ENCODE results near the gene AFF2.
"Not testable (repeated sequence)": the region's sequence is repeated elsewhere in the genome, so short reads cannot be mapped to it uniquely, and the experiment has no call there.

The AFF2 gene

GRCh38 chrX:148643460-148643859 lies 143.0 kb downstream of the AFF2 start:
- ATAC-seq (no peak), DNase-seq (no peak)

GRCh38 chrX:148647651-148648050 lies 147.2 kb downstream of the AFF2 start:
- ATAC-seq (no peak), DNase-seq (no peak)

- DNase-seq (no peak), ATAC-seq (no peak)
These were observed 148.9 kb downstream of the AFF2 start for GRCh38 chrX:148649145-148649795.

DNA sequence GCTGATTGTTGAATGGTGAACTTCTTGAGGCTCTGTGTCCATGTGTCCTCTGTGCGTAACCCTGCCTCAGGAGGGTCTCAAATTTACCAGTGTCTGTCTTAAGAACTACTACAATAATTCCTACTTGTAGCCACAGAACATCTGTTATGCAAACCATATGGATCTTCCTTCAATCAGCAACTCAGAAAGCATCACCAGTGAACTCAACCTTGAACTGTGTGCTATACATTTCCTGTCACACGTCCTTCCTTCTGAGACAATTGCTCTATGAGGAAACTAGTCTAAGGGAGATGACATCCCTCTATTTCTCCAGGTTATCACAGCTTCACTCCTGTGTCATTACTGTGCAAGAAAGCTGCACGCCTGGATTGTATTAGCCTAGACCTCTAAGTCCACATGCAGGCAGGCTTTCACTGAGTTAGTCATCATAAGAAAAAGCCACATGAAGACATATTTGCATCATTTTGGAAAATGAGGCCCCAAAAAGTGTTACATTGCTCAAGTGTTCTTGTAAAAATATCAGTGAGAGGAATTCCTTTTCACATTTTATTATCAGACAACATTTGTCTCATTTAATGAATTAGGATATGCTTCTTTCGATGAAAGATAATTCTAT lies 157.8 kb downstream of the AFF2 start:
- no peak for ATAC-seq
- no peak for DNase-seq

DNA sequence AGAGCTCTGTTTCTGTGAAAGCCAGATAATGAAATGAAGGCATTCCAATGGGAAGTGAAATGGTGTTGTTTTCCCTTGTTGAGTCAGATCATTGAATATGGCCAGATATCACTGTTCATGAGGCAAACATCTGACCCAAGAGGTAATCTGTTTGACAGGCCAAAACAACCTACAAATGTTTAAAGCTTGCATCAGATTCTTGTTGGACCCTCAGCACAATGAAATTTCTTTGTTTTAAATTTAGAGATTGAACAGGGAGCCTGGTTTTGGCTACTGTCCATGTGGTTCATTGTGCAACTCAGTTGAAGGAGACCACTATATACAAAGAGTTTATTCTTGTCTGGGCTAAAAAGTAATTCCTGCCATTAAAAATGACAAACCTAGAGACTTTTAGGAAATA lies 159.1 kb downstream of the AFF2 start:
- DNase-seq = no peak

GRCh38 chrX:148661035-148661434 lies 160.6 kb downstream of the AFF2 start:
- no peak for DNase-seq
- ATAC-seq = no peak

More for the DNA sequence above, 159.1 kb downstream of the AFF2 start:
- ATAC-seq = no peak

DNA sequence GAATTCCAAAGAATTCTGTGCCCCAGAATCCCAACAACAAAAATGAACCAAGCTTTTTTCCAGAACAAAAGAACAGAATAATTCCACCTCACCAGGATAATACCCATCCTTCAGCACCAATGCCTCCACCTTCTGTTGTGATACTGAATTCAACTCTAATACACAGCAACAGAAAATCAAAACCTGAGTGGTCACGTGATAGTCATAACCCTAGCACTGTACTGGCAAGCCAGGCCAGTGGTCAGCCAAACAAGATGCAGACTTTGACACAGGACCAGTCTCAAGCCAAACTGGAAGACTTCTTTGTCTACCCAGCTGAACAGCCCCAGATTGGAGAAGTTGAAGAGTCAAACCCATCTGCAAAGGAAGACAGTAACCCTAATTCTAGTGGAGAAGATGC lies 161.6 kb downstream of the AFF2 start:
- ATAC-seq = no peak
- no peak for DNase-seq

- ATAC-seq (no peak), DNase-seq (no peak)
These were observed 163.8 kb downstream of the AFF2 start for GRCh38 chrX:148664171-148664570.

DNA sequence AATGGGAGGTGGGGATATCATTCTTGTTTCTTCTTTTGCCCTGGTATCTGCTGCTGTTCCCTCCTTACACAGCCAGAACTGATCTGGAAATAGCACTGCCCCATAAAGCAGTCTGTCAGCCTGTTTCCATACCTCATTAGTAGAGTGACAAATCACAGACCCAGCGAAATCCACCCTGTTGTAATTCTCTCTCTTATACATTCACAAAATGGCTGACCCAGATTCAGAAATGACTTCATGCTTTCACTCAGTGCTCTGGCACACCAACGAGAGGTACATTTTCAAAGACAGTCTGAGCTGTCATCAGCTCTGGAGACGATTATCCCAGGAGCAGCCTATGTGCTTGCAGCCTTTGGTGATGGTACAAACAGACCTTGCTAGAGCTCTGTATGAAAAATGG lies 164.6 kb downstream of the AFF2 start:
- ATAC-seq = no peak

GRCh38 chrX:148669175-148669574 lies 168.8 kb downstream of the AFF2 start:
- not testable (repeated sequence) for DNase-seq, ATAC-seq

More for the DNA sequence above, 164.6 kb downstream of the AFF2 start:
- no peak for DNase-seq

DNA sequence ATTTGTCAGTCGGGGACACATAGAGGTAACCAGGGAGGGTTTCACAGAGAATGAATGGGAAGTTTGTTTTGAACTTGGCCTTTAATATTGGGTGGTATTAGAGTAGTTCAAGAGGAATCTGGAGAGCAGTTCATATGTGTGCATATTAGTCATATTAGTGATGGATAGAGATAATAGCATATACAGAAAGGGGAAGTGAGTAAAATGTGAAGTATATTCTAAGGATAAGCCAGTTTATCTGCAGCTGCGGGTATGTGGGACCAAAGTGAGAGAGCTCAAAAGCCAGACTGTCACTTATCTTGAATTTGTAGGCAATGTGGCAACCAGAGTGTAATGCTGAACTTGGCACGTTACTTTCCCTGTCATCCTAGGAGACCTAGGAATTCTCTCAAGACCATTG lies 169.9 kb downstream of the AFF2 start:
- no peak for DNase-seq
- no peak for ATAC-seq

DNA sequence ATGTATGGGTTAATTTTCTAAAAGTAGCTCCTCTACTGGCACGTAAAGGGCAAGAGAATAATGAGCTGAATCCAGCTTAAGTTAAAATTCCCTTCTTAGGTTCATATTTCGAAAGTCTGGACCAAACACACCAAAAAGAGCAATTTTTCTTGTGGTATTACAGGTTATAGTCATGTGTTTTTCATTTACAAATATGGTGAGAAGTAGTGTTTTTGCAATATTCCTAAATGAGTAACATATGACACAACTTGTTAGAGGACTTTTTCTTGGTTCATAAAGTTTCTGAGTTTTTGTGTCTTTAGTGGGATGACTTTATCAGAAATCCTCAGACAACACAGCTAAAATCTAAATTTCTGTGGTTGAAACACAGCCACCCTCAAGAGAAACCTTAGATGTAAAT lies 172.1 kb downstream of the AFF2 start:
- ATAC-seq (no peak), DNase-seq (no peak)

GRCh38 chrX:148681605-148682004 lies 181.2 kb downstream of the AFF2 start:
- DNase-seq (no peak), ATAC-seq (no peak)

DNA sequence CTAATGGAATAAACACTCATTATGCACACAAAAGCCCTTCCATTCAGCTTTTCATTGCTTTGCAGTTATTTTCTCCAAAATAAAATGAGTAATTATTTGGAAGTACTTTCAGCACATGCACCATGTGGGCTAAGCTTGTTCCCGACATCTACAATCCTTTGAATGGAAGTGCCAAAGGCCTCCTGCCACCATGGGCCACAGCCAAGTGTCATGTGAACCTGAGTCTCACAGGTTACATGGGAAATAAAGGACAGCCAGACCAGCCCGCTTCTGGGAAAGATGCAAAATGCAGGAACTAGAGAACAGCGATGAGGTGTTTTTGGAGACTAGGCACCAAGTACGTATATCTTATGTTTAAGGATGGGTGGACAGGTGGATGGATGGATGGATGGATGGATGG lies 181.8 kb downstream of the AFF2 start:
- no peak for DNase-seq

DNA sequence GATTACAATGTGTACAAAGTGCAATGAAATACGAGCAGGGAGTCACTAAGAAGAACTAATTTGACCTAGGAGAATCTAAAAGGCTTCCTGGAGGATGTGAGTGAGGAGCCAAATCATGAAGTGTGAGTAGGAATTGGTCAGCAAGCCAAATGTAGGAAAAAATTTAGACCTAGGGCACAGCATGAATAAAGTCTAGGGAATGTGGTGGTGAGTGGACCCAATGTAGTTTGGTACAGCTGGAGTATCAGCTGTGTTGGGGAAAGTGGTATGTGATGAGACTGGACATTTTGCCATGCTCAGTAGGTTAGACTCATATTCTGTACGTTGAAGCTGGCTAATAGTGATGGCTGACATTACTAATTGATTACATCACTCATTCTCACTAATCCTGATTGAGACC lies 191.0 kb downstream of the AFF2 start:
- ATAC-seq (no peak), DNase-seq (no peak)

More for the DNA sequence above, 181.8 kb downstream of the AFF2 start:
- ATAC-seq = no peak

GRCh38 chrX:148695255-148695654 lies 194.8 kb downstream of the AFF2 start:
- ATAC-seq = no peak
- no peak for DNase-seq

DNA sequence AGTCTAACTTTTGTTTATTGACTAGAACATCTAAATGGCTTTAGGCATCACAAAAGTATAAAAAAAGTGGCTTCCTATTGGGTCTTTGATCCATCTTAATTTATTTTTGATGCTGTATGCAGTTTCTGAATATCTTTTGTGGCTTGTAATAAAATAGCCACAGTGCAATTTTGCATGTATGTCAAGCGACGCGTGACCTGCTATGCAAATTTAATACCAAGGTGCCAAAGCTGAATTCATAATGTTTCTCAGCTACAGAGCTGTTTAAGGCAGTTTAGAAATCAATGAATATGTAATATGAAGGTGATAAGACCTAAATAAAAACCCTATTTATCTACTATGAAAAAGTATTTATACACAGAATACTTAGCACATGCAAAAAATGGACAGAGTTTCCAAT lies 197.8 kb downstream of the AFF2 start:
- DNase-seq (no peak), ATAC-seq (no peak)

DNA sequence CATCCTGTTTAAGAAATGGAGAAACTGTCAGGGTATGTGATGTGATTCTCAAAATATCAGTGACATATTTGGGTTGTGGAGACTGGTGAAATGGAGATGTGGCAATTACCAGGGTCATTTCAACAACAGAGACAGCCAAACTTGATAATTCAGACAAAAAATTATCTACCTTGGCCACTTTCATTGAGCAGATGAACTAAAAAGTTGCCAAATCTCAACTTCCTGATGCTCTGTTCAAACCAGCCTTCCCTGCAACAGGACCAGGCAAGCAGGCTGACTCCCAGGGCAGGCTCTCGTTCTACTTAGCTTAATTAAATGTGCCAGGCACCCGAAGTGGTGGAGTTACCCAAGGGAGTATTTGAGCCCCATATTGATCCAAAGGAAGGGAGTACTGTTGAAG lies 199.6 kb downstream of the AFF2 start:
- ATAC-seq (no peak), DNase-seq (no peak)

DNA sequence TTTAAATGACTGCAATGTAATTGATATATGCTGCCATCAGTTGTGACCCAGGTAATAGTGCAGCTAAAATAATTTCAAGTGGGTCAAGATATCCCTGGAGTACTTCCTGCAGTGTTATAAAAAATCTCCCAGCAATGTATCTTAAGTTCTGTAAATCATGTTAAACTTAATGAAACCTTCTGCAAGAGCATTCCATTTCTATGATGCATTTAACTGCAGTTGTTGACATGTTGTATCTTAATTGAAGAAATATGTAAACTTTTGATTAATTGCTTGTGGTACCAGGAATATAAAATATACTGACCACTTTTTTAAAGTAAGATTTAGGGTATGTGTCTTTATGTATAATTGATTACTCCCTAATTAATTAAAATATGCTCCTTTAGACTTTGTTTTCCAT lies 213.6 kb downstream of the AFF2 start:
- DNase-seq = no peak
- no peak for ATAC-seq

- DNase-seq = no peak
- ATAC-seq = no peak
These were observed 214.9 kb downstream of the AFF2 start for GRCh38 chrX:148715361-148715760.

- DNase-seq = no peak
- no peak for ATAC-seq
These were observed 222.5 kb downstream of the AFF2 start for GRCh38 chrX:148722966-148723365.

- no peak for ATAC-seq
These were observed 223.1 kb downstream of the AFF2 start for GRCh38 chrX:148723551-148723950.

DNA sequence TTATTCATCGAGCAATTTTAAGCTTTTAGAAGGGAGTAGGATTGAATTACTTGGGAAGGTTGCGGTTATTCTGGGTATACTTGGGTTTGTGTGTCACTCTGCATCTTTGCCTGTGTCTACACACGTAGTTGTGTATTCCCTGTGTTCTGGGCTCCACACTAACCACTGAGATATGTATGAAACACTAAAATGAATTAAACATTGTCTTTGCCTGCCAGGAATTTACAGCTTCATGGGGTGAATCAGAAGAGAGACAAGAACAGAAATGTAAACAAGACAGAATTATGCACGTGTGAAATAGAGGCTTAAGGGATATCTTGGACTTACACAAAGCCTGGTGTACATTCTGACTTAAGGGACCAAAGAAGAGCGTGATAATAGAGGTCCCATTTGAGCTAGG lies 228.5 kb downstream of the AFF2 start:
- ATAC-seq (no peak), DNase-seq (no peak)

More at GRCh38 chrX:148723551-148723950, 223.1 kb downstream of the AFF2 start:
- no peak for DNase-seq

- no peak for DNase-seq
- no peak for ATAC-seq
These were observed 232.3 kb downstream of the AFF2 start for GRCh38 chrX:148732743-148733142.

Data from stimulated activated naive CD8-positive, alpha-beta T cell treated with anti-CD3 and anti-CD28 coated beads, Interleukin-15, Interleukin-2, amounts not matched to agents 100 U/mL and 50 U/mL, for 24 hours (primary cell).